VCaP (cell line): Measurements from ENCODE around the gene ZNF331.
"Not testable (repeated sequence)": the region's sequence is repeated elsewhere in the genome, so short reads cannot be mapped to it uniquely, and the experiment has no call there.

Experiments used
- H3K27ac ChIP-seq: fragments of 450-650 bp; 2 replicates; pipeline ENCODE4 v1.5.1; 2017
- CTCF ChIP-seq: fragments of 450-650 bp; conservative IDR thresholded peaks from 2 replicates; pipeline ENCODE4 v1.5.1; 2017; ENCODE audit warnings: mild to moderate bottlenecking, moderate library complexity

ZNF331 gene

GRCh38 chr19:53507523-53508442 lies 30.2 kb upstream of the ZNF331 start:
- H3K27ac ChIP-seq: no peak overlapping the region
- no peak for TF ChIP-seq CTCF

GRCh38 chr19:53509443-53509842 lies 28.5 kb upstream of the ZNF331 start:
- no peak for TF ChIP-seq CTCF
- peak overlapping the region; percentile 34 for H3K27ac ChIP-seq

GRCh38 chr19:53509845-53510244 lies 28.1 kb upstream of the ZNF331 start:
- no peak for TF ChIP-seq CTCF
- peak overlapping the region; percentile 34 for H3K27ac ChIP-seq

GRCh38 chr19:53511357-53511756 lies 26.6 kb upstream of the ZNF331 start:
- peak overlapping the region; percentile 7; the same call in 1 of the 2 replicates for H3K27ac ChIP-seq
- TF ChIP-seq CTCF: no peak

- peak; percentile 97 for TF ChIP-seq CTCF
- peak overlapping the region; percentile 7; the same call in 1 of the 2 replicates for H3K27ac ChIP-seq
These were observed 26.0 kb upstream of the ZNF331 start for GRCh38 chr19:53511933-53512374.

GRCh38 chr19:53515047-53515446 lies 22.9 kb upstream of the ZNF331 start:
- not testable (repeated sequence) for H3K27ac ChIP-seq

- no peak for TF ChIP-seq CTCF
- H3K27ac ChIP-seq: peak overlapping the region; percentile 100
These were observed 20.7 kb upstream of the ZNF331 start for GRCh38 chr19:53517114-53517741.
